ENCODE results near the gene CRTAP.
"Not testable (repeated sequence)": the region's sequence is repeated elsewhere in the genome, so short reads cannot be mapped to it uniquely, and the experiment has no call there.

CRTAP gene

DNA sequence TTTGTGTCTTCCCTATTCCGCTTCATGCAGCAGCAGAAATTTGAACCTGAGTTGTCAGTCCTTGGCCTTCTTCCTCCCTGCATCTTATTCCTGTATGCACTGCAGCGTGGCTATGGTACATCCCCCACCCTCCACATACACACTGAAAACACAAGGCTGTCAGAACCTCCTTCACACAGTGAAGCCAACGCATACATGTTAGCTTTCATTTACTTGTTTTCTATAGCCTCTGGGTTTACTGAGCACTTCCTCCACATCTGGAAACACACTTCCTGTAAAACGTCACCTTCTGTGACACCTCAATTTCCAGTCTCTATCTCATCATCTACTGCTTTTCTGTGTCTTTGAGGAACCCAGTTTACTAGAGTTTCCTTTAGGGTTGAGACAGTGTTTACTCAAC lies 57.8 kb downstream of the CRTAP start:
- DNase-seq (ENCODE audit: extremely low read depth, low read depth) = no peak
- H3K4me3 ChIP-seq (replicated peaks; ENCODE audit: low read depth, low read length) = no peak overlapping the region
- TF ChIP-seq, protein P1, sequence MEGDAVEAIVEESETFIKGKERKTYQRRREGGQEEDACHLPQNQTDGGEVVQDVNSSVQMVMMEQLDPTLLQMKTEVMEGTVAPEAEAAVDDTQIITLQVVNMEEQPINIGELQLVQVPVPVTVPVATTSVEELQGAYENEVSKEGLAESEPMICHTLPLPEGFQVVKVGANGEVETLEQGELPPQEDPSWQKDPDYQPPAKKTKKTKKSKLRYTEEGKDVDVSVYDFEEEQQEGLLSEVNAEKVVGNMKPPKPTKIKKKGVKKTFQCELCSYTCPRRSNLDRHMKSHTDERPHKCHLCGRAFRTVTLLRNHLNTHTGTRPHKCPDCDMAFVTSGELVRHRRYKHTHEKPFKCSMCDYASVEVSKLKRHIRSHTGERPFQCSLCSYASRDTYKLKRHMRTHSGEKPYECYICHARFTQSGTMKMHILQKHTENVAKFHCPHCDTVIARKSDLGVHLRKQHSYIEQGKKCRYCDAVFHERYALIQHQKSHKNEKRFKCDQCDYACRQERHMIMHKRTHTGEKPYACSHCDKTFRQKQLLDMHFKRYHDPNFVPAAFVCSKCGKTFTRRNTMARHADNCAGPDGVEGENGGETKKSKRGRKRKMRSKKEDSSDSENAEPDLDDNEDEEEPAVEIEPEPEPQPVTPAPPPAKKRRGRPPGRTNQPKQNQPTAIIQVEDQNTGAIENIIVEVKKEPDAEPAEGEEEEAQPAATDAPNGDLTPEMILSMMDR (IDR thresholded peaks at IDR 0.05; ENCODE audit: low read depth, low read length, missing control alignments) = no peak

DNA sequence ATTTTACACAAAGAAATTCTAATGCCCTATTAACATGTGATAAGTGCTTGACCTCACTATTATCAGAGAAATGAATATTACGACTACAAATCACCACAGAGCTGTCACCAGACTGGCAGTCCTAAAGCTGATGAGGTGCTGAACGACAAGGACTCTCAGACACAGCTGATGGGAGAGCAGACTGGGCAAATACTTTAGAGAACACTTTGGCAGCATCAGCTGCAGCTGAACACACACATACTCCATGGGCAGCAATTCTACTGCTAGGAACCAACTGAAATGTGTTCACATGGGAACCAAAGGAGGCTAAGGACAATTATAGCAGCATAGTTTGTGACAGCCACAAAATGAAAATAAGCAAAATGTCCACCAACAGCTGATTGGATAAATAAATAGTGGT lies 59.3 kb downstream of the CRTAP start:
- H3K4me3 ChIP-seq (replicated peaks; ENCODE audit: low read depth, low read length) = no peak overlapping the region
- TF ChIP-seq, protein P1 (IDR thresholded peaks at IDR 0.05; ENCODE audit: low read depth, low read length, missing control alignments) = no peak
- no peak for DNase-seq (ENCODE audit: extremely low read depth, low read depth)

DNA sequence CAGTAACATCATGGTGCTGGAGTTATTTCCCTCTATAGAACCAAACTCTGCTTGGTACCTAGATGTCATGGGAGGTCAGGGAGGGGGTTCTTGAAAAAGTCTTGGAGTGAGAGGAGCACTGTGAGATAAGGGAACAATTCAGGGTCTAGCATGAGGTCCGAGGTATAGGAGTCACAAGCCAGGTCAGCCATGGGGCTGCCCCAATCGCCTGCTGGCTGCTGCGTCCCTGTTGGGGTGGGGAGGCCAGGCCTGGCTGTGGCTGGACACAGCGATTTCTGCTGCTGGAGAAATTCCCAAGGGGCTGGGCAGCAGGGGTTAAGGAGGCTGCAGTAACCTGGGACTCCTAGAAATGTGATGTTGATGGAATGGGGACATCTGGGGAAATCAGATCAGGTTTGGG lies 59.9 kb downstream of the CRTAP start:
- DNase-seq (ENCODE audit: extremely low read depth, low read depth) = no peak
- no peak overlapping the region for H3K4me3 ChIP-seq (replicated peaks; ENCODE audit: low read depth, low read length)
- TF ChIP-seq, protein P1 (IDR thresholded peaks at IDR 0.05; ENCODE audit: low read depth, low read length, missing control alignments) = no peak

DNA sequence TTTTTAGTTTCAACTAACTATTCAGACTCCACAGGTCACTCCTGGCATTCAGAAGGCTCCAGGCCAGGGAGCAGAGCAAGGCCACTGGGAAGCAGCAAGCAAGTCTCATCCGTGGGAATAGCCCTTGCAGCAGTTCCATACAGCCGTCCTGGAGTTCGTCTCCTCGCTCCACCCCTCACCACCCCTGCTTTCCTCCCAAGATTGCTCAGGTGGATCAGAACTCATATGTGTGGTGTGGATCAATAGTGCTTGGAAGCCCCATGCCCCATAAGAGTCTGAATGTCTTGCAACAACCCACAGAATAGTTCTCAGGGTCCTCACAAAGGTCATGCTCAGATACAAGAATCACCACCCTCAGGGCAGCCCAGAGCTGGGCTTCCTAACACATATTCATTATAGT lies 60.3 kb downstream of the CRTAP start:
- no peak overlapping the region for H3K4me3 ChIP-seq (replicated peaks; ENCODE audit: low read depth, low read length)
- TF ChIP-seq, protein P1 (IDR thresholded peaks at IDR 0.05; ENCODE audit: low read depth, low read length, missing control alignments) = no peak
- DNase-seq (ENCODE audit: extremely low read depth, low read depth) = no peak

DNA sequence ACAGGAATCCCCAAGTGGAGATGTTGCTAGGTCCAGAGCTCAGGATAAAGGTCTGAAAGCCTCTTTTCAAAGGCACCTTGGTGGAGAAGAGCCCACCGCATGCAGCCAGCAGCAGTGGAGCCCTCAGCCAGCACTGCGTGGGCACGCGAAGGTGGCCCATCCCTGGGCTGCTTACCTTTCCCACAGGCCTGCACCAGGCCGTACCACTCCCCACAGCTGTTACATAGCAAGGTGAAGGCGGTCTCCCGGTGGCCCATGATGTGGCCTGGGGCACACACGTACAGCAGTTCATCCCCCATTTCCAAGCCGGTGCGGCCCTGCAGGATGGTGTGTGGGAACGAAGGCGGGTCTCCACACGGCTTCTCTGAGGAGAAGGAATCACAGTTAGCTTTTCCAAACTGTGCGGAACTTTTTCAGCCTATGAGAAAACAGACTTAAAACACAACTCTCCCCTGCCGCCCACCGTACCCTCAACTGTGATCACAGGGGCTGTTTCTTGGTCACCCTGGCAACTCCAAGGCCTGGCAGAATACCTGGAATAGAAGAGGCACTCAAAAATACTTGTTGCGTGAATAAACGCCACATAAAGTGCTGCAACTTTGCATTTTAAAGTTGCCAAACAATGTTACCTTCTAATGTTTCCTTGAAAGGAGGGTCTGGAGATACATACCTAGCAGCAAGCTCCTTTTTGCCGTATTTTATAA lies 61.0 kb downstream of the CRTAP start:
- H3K4me3 ChIP-seq (replicated peaks; ENCODE audit: low read depth, low read length) = no peak overlapping the region
- DNase-seq (ENCODE audit: extremely low read depth, low read depth) = no peak
- TF ChIP-seq, protein P1 (IDR thresholded peaks at IDR 0.05; ENCODE audit: low read depth, low read length, missing control alignments) = no peak

DNA sequence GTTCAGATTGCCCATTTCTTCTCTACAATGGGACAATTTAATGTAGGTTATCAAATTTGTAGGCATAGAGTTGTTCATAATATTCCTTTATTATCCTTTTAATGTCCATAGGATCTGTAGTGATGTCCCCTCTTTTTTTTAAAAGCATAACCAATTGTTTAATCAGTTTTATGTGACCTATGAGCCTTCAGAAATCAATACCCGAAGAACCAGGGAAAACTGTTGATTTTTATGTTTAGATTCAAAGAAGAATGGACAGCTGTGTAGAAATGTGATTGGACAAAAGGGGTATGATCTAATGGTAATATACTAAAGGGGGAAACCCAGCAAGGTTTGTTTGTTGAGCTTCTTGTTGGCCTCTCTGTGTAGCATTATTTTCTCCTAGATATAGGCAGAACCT lies 65.3 kb downstream of the CRTAP start:
- no peak overlapping the region for H3K4me3 ChIP-seq (replicated peaks; ENCODE audit: low read depth, low read length)
- TF ChIP-seq, protein P1 (IDR thresholded peaks at IDR 0.05; ENCODE audit: low read depth, low read length, missing control alignments) = no peak
- DNase-seq (ENCODE audit: extremely low read depth, low read depth) = no peak

DNA sequence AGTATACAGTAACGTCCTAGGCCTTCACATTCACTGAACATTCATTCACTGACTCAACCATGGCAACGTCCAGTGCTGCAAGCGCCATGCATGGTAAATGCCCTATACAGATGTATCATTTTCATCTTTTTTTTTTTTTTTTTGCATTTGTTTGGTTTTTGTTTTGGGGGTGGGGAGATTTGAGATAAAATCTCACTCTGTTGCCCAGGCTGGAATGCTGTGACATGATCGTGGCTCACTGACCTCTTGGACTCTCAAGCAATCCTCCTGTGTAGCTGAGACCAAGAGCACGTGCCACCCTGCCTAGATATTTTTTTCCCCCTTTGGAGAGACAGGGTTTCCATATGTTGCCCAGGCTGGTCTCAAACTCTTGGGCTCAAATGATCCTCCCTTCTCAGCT lies 67.4 kb downstream of the CRTAP start:
- DNase-seq (ENCODE audit: extremely low read depth, low read depth) = no peak
- TF ChIP-seq, protein P1 (IDR thresholded peaks at IDR 0.05; ENCODE audit: low read depth, low read length, missing control alignments) = no peak
- no peak overlapping the region for H3K4me3 ChIP-seq (replicated peaks; ENCODE audit: low read depth, low read length)

DNA sequence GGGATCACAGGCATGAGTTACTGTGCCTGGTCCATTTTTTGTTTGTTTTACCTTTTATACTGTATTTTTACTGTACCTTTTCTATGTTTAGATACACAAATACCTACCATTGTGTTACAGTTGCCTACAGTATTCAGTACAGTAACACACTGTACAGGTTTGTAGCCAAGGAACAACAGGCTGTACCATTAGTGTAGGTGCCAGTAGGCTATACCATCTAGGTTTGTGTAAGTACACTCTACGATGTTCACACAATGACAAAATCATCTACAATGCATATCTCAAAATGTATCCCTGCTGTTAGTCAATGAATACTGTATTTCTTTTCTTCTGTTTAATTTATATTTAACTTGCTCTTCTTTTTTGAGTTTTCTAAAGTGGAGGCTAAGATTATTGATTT lies 67.8 kb downstream of the CRTAP start:
- not testable (repeated sequence) for DNase-seq (ENCODE audit: extremely low read depth, low read depth); H3K4me3 ChIP-seq (replicated peaks; ENCODE audit: low read depth, low read length)

All from HFF-Myc (cell line).